DND-41 (cell line): Measurements from ENCODE around the gene NTNG2.

Source experiments
- ATAC-seq: fragments of 200-7000 bp; cut with Tn5 transposase; 3 replicates; pipeline ENCODE4 v1.9.1; 2021; ENCODE audit warnings: low read depth; ENCODE audit not compliant: insufficient read depth
- DNase-seq: peaks from one replicate; pipeline ENCODE4 v3.0.0-alpha.2; 2020
- H2AFZ ChIP-seq: 2 replicates; pipeline ENCODE4 v1.6.0; 2012; ENCODE audit warnings: low read depth, low read length
- H3K27ac ChIP-seq: 2 replicates; pipeline ENCODE4 v1.5.1; 2012; ENCODE audit warnings: low read length, inconsistent platforms
- H3K27me3 ChIP-seq: fragments of 200-600 bp; sonication (generic); 2 replicates; pipeline ENCODE4 v1.6.0; 2012; ENCODE audit warnings: low read length, mild to moderate bottlenecking, inconsistent platforms; ENCODE audit not compliant: insufficient read depth, poor library complexity
- H3K36me3 ChIP-seq: 2 replicates; pipeline ENCODE4 v1.5.1; 2012; ENCODE audit warnings: low read length, inconsistent platforms; ENCODE audit not compliant: insufficient read depth
- H3K4me1 ChIP-seq: 2 replicates; pipeline ENCODE4 v1.5.1; 2012; ENCODE audit warnings: mild to moderate bottlenecking, low read length; ENCODE audit not compliant: insufficient read depth
- H3K4me2 ChIP-seq: 2 replicates; pipeline ENCODE4 v1.6.0; 2012; ENCODE audit warnings: mild to moderate bottlenecking, moderate library complexity, low read length, inconsistent platforms; ENCODE audit not compliant: insufficient read depth
- H3K4me3 ChIP-seq, 2 experiments: fragments of 200-600 bp in 1 of 2; shearing (Covaris generic) in 1 of 2; 2 replicates each; pipeline ENCODE4 v1.5.1; 2012 to 2016; ENCODE audit warnings: inconsistent platforms in 2 of 2, low read length in 2 of 2, mild to moderate bottlenecking in 2 of 2, low read depth in 1 of 2, moderate library complexity in 1 of 2
- H3K79me2 ChIP-seq: 2 replicates; pipeline ENCODE4 v1.6.0; 2012; ENCODE audit warnings: low read length, inconsistent platforms; ENCODE audit not compliant: insufficient read depth
- H3K9ac ChIP-seq: 2 replicates; pipeline ENCODE4 v1.6.0; 2012; ENCODE audit warnings: low read depth, mild to moderate bottlenecking, inconsistent platforms, low read length, moderate library complexity
- H3K9me3 ChIP-seq: 2 replicates; pipeline ENCODE4 v1.5.1; 2012; ENCODE audit warnings: low read length, moderate library complexity, mild to moderate bottlenecking, inconsistent platforms; ENCODE audit not compliant: insufficient read depth, severe bottlenecking
- H4K20me1 ChIP-seq: 2 replicates; pipeline ENCODE4 v1.6.0; 2012; ENCODE audit warnings: low read length; ENCODE audit not compliant: insufficient read depth
- EZH2 ChIP-seq: IDR thresholded peaks from 3 replicates; pipeline ENCODE4 v1.6.1; 2012; ENCODE audit warnings: borderline replicate concordance, low read depth, mild to moderate bottlenecking, moderate library complexity, low read length, inconsistent platforms; ENCODE audit not compliant: severe bottlenecking
- TF ChIP-seq, protein P1 (sequence below): IDR thresholded peaks from 2 replicates; pipeline ENCODE4 v1.5.1; 2012; ENCODE audit warnings: borderline replicate concordance, low read length, moderate library complexity, mild to moderate bottlenecking; ENCODE audit not compliant: poor library complexity, severe bottlenecking; ENCODE audit errors: extremely low read depth

NTNG2 gene

DNA sequence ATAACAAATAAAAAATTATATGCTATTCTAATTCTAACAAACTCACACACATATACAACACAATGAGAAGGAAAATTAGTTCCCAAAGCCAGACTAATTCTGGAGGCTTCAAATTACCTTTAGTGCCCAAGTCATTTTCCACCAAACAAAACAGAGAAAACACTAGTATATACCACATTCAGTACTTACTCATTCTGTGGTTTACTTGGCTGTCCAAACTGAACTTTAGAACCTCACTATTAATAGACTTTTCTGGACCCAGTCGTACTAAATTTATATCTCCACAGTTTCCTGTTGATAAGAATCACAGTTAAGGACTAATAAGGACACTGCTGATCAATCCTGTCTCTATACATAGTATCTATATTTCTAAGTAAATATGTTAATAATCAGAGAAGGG, 126.5 kb downstream of the NTNG2 start:
- TF ChIP-seq EZH2 = no peak
- TF ChIP-seq, protein P1, sequence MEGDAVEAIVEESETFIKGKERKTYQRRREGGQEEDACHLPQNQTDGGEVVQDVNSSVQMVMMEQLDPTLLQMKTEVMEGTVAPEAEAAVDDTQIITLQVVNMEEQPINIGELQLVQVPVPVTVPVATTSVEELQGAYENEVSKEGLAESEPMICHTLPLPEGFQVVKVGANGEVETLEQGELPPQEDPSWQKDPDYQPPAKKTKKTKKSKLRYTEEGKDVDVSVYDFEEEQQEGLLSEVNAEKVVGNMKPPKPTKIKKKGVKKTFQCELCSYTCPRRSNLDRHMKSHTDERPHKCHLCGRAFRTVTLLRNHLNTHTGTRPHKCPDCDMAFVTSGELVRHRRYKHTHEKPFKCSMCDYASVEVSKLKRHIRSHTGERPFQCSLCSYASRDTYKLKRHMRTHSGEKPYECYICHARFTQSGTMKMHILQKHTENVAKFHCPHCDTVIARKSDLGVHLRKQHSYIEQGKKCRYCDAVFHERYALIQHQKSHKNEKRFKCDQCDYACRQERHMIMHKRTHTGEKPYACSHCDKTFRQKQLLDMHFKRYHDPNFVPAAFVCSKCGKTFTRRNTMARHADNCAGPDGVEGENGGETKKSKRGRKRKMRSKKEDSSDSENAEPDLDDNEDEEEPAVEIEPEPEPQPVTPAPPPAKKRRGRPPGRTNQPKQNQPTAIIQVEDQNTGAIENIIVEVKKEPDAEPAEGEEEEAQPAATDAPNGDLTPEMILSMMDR = no peak
- H3K27ac ChIP-seq = no peak overlapping the region
- H4K20me1 ChIP-seq = no peaks in the 10 kb centered on the region
- DNase-seq (no peak), ATAC-seq (no peak)
- peaks cover 4% of the 10 kb centered on the region; the same call in 1 of the 2 replicates for H3K4me1 ChIP-seq
- H3K36me3 ChIP-seq = peaks cover 59% of the 10 kb centered on the region
- no peaks in the 10 kb centered on the region for H3K9me3 ChIP-seq
- H2AFZ ChIP-seq = no peak overlapping the region
- H3K9ac ChIP-seq = no peak overlapping the region
- peaks cover 7% of the 10 kb centered on the region; the same call in 1 of the 2 replicates for H3K79me2 ChIP-seq
- H3K4me3 ChIP-seq = no peak overlapping the region
- no peak overlapping the region for H3K4me2 ChIP-seq
- no peaks in the 10 kb centered on the region for H3K27me3 ChIP-seq

DNA sequence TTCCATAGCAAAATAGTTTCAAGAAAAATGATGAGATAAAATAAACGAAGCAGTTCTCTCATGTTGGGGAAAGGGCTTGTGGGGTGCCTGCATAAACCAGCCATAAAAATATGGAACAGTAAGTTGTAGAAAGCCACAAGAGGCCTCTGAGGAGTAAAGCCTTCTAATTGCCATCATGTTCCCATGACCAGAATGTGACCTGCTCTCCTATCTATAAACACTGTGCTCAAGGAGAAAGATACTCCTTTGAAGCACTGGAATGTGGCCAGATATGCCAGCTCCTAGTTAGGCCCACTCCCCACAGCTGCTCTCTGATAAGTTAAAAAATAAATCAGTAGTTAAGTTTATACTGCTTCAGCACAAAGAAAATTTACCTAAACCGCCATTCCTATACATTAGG, 127.1 kb downstream of the NTNG2 start:
- Histone ChIP-seq H3K4me2 (no peak overlapping the region), H3K9me3 (no peaks in the 10 kb centered on the region), H3K27me3 (no peaks in the 10 kb centered on the region), H3K4me1 (peaks cover 6% of the 10 kb centered on the region; the same call in 1 of the 2 replicates), H3K9ac (no peak overlapping the region), H3K79me2 (peaks cover 7% of the 10 kb centered on the region; the same call in 1 of the 2 replicates), H3K27ac (no peak overlapping the region), H4K20me1 (no peaks in the 10 kb centered on the region), H2AFZ (no peak overlapping the region), H3K4me3 (no peak overlapping the region), H3K36me3 (peaks cover 55% of the 10 kb centered on the region)
- TF ChIP-seq, protein P1 = no peak
- TF ChIP-seq EZH2 = no peak
- no peak for DNase-seq
- no peak for ATAC-seq

DNA sequence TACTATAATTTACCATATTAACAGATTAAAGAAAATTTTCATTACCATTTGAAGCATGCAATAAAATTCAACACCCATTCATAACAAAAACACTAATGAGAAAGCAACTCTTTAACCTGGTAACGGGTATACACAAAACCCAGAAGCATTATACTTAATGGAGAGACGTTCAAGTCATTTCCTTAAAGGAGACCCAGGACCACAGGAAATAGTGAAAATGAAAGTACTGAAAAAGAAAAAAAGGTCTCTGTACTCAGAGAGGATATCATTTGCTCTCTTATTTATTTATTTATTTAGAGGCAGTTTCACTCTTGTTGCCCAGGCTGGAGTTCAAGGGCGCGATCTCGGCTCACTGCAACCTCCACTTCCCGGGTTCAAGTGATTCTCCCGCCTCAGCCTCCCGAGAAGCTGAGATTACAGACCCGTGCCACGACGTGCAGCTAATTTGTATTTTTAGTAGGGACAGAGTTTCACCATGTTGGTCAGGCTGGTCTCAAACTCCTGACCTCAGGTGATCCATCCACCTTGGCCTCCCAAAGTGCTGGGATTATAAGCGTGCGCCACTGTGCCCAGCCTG, 131.4 kb downstream of the NTNG2 start:
- TF ChIP-seq, protein P1 = no peak
- TF ChIP-seq EZH2 = no peak
- Histone ChIP-seq H3K4me3 (no peak overlapping the region), H3K27ac (peak overlapping the region; percentile 40; the same call in 1 of the 2 replicates), H3K9ac (no peak overlapping the region), H3K27me3 (no peaks in the 10 kb centered on the region), H4K20me1 (no peaks in the 10 kb centered on the region; the same call in 1 of the 2 replicates), H3K4me2 (no peak overlapping the region), H3K36me3 (peaks cover 62% of the 10 kb centered on the region), H3K4me1 (peaks cover 6% of the 10 kb centered on the region; the same call in 1 of the 2 replicates), H3K79me2 (peaks cover 9% of the 10 kb centered on the region; the same call in 1 of the 2 replicates), H3K9me3 (no peaks in the 10 kb centered on the region), H2AFZ (no peak overlapping the region)
- DNase-seq = peak; percentile 13
- peak; percentile 87 for ATAC-seq
